ENCODE measurements around the gene PSME3IP1. TPM values are rescaled to one million over a fixed set of nuclear protein-coding genes. Genes with fewer than 3 reads are reported as not detected.

Gene PSME3IP1
- total and polyA plus RNA-seq, 2 experiments from 2014 or later: 78.0 to 105 TPM

GRCh38 chr16:57140931-57141668 lies 44.7 kb downstream of the PSME3IP1 start:
- peaks cover 6% of the 10 kb centered on the region for H3K27me3 Mint-ChIP-seq (ENCODE audit: insufficient read depth, low read depth, poor library complexity)
- Histone ChIP-seq H3K36me3 (ENCODE audit: insufficient read depth) (no peaks in the 10 kb centered on the region), H3K27ac (ENCODE audit: low read depth) (no peak overlapping the region), H3K9me2 (ENCODE audit: insufficient read depth) (no peaks in the 10 kb centered on the region), H2AFZ (no peak overlapping the region), H3K4me2 (no peak overlapping the region), H3F3A (replicated peaks; ENCODE audit: low read depth) (no peaks in the 10 kb centered on the region), H3K79me2 (replicated peaks; ENCODE audit: insufficient read depth) (no peaks in the 10 kb centered on the region), H3K4me1 (ENCODE audit: insufficient read depth) (peaks cover 7% of the 10 kb centered on the region; the same call in 1 of the 2 replicates), H4K20me1 (replicated peaks; ENCODE audit: insufficient read depth) (no peaks in the 10 kb centered on the region), H3K27me3 (ENCODE audit: insufficient read depth) (no peaks in the 10 kb centered on the region), H3K4me3 (no peak overlapping the region)
- H3K4me3 Mint-ChIP-seq: no peak overlapping the region
- TF ChIP-seq JUNB (IDR thresholded peaks at IDR 0.05; ENCODE audit: unreplicated experiment): no peak
- ATAC-seq: no peak
- H3K36me3 Mint-ChIP-seq (ENCODE audit: low read depth): no peaks in the 10 kb centered on the region
- no peaks in the 10 kb centered on the region for H3K9me3 Mint-ChIP-seq
- no peak for DNase-seq (ENCODE audit: low spot score)
- peaks cover 13% of the 10 kb centered on the region for H3K4me1 Mint-ChIP-seq
- H3K27ac Mint-ChIP-seq: no peak overlapping the region

DNA sequence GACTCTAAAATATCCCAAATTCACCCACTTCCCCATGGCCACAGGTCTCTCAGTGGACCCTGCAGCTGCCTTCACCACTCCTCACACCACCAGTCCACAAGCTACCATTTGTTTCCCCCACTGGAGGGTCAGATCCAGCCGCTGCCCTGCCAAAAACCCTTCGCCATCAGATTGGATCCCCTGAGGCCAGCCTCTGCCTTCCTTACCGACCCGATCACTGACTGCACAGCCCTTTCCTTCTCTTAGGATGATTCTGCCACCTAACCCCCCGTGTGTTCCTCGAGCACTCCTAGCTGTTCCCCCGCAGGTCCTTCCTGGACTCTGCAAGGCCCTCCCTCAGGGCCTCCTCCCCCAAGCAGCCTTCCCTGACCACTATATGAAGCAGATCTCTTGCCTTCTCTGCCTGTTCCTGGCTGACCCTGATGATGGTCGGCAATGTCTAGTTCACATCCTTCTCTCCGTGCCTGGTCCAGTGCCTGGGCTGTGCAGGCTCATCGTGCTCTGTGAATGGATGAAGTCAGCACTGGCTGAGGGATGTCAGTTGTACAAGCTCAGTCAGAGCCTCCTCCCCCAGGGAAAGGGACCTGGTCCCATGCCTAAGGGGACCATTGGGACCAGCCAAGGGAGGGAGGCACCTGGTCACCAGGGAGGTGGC lies 47.4 kb downstream of the PSME3IP1 start:
- H2AFZ ChIP-seq: no peak overlapping the region
- peak overlapping the region; percentile 34 for H3K27ac Mint-ChIP-seq
- no peak for ATAC-seq
- no peak for TF ChIP-seq ZNF114 (CRISPR knock-in tag; IDR thresholded peaks at IDR 0.05)
- TF ChIP-seq CREB1 (CRISPR knock-in tag; IDR thresholded peaks at IDR 0.05; ENCODE audit: low read depth): no peak
- TF ChIP-seq CTCF (conservative IDR thresholded peaks at IDR 0.05; ENCODE audit: low read depth in 2 of 2): no peak
- TF ChIP-seq, protein P1, sequence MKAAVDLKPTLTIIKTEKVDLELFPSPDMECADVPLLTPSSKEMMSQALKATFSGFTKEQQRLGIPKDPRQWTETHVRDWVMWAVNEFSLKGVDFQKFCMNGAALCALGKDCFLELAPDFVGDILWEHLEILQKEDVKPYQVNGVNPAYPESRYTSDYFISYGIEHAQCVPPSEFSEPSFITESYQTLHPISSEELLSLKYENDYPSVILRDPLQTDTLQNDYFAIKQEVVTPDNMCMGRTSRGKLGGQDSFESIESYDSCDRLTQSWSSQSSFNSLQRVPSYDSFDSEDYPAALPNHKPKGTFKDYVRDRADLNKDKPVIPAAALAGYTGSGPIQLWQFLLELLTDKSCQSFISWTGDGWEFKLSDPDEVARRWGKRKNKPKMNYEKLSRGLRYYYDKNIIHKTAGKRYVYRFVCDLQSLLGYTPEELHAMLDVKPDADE (IDR thresholded peaks at IDR 0.05): no peak
- TF ChIP-seq NANOG (IDR thresholded peaks at IDR 0.05; ENCODE audit: borderline replicate concordance): no peak
- TF ChIP-seq EZH2 (IDR thresholded peaks at IDR 0.05; ENCODE audit: low read depth, unreplicated experiment): no peak
- TF ChIP-seq STAT1 (IDR thresholded peaks at IDR 0.05; ENCODE audit: unreplicated experiment): no peak
- TF ChIP-seq JUNB (IDR thresholded peaks at IDR 0.05; ENCODE audit: unreplicated experiment): no peak
- TF ChIP-seq EZH2phosphoT487 (IDR thresholded peaks at IDR 0.05; ENCODE audit: unreplicated experiment): no peak
- TF ChIP-seq REST (IDR thresholded peaks at IDR 0.05; ENCODE audit: unreplicated experiment): no peak

More for the DNA sequence above, 47.4 kb downstream of the PSME3IP1 start:
- DNase-seq (ENCODE audit: low spot score): no peak
- Histone ChIP-seq H3K36me3 (ENCODE audit: insufficient read depth) (no peaks in the 10 kb centered on the region), H3F3A (replicated peaks; ENCODE audit: low read depth) (no peaks in the 10 kb centered on the region), H3K27ac (ENCODE audit: low read depth) (no peak overlapping the region), H4K20me1 (replicated peaks; ENCODE audit: insufficient read depth) (no peaks in the 10 kb centered on the region), H3K4me1 (ENCODE audit: insufficient read depth) (no peaks in the 10 kb centered on the region), H3K27me3 (ENCODE audit: insufficient read depth) (no peaks in the 10 kb centered on the region), H3K4me3 (no peak overlapping the region), H3K79me2 (replicated peaks; ENCODE audit: insufficient read depth) (no peaks in the 10 kb centered on the region), H3K4me2 (no peak overlapping the region), H3K9me2 (ENCODE audit: insufficient read depth) (no peaks in the 10 kb centered on the region)
- Mint-ChIP-seq H3K9me3 (no peaks in the 10 kb centered on the region), H3K36me3 (ENCODE audit: low read depth) (no peaks in the 10 kb centered on the region), H3K4me3 (no peak overlapping the region), H3K27me3 (ENCODE audit: insufficient read depth, low read depth, poor library complexity) (peaks cover 11% of the 10 kb centered on the region), H3K4me1 (peaks cover 12% of the 10 kb centered on the region)

All from GM23338 (cell line).